GM19372 (cell line): ENCODE results near the gene ARMC7.
"Not testable (repeated sequence)": the region's sequence is repeated elsewhere in the genome, so short reads cannot be mapped to it uniquely, and the experiment has no call there.

ENCODE experiments used
- ATAC-seq: cut with Tn5 transposase; IDR thresholded peaks from one replicate; pipeline ENCODE4 v1.9.1; 2021; ENCODE audit warnings: mild to moderate bottlenecking, low read depth, moderate library complexity; ENCODE audit not compliant: unreplicated experiment

The ARMC7 gene

DNA sequence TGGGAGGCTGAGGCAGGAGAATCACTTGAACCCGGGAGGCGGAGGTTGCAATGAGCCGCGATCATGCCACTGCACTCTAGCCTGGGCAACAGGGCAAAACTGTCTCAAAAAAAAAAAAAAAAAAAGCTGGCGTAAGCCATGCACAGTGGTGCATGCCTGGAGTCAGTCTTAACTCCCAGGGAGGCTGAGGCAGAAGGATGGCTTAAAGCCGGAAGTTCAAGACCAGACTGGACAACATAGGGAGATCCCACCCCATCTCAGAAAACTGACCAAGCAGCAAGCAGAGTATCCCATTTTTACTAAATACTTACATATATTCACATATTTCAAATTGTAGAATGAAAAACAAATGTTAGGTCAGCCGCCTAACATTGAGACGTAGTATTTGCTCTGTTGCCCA lies 17.2 kb downstream of the ARMC7 start:
- no peak for ATAC-seq

- ATAC-seq: not testable (repeated sequence)
These were observed 18.2 kb downstream of the ARMC7 start for GRCh38 chr17:75127936-75128335.

GRCh38 chr17:75128694-75129505 lies 19.1 kb downstream of the ARMC7 start:
- no peak for ATAC-seq

DNA sequence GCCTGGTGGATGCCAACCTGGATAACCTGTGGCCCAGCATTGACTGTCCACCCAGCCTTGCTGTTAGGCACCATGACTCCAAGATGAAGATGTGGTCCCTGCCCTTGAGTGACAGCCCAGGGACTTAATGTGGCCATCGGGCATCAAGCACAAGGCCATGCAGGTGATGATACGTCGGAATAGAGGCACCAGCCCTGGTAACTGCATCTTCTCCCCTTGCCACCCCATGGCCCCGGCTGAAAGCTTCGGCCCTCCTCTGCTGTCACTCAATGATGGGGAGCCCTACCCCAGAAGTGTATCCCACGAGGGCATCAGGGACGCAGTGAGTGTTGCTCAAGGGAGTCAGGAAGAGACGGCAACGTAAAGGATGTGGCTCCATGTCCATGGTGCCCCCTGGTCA lies 19.8 kb downstream of the ARMC7 start:
- no peak for ATAC-seq

GRCh38 chr17:75130059-75130631 lies 20.4 kb downstream of the ARMC7 start:
- no peak for ATAC-seq

DNA sequence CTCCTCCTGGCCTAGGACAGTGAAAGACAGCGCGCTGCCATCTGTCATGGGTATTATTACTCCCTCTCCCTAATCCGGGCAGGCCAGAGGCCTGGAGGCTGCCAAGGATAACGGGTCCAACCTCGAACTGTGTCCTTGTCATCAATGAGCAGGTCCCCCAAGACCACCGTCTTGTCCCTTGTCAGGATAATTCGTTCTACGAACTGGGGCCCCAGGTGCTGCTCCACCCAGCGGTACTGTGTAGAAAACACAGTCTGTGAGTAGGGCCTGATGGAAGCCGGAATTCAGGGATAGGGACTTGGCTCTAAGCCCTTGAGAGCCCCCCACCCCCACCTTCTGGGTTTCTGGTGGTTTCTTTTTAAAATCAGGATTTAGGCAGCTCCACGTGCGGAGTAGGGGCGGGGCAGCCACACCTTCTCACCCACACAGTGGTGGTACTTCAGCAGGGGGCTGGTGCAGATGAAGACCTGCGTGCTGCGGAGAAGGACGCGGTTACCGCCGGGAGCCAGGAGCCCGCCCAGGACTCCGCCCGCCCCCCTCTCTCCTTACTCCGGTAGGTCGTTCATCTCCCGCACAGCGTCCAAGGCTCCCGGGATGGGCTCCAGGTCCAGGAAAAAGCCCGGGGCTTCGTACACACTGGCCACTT lies 21.0 kb downstream of the ARMC7 start:
- no peak for ATAC-seq

DNA sequence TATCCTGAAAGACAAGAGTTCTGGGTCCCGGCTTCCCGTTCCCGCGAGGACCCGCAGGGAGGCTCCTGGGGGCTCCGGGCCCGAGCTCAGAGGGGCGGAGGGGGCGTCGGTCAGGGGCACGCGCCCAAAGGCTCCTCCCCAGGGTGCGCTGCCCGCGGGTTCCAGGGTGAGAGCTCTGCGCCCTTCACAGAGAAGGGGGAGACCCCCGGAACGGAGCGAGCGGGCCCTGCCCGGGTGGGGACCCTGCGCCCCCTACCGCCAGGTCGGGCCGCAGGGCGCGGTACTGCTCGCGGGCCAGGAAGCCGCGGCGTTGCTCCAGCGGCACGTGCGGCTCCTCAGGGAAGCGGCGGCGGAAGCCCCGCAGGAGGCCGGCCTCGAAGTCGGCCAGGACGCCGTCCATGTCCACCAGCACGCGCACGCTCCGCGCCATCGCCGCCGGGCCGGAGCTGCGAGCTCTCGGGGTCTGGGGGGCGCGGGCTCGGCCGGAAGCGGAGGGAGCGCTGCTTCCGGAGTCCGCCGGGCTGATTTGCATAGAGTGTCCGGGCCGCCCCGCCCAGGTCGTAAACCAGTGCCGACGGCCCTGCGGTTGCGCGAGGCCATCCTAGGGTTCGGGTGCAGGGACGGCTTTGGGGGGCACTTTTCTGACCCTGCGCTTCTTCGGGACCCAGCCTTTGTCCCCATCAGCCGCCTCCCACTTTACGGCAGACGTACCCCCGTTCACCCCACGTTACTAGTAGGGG lies 21.7 kb downstream of the ARMC7 start, which contains the start of gene NT5C:
Gene NT5C, minus strand, starts transcription at position 465 of the 740 bp plus-strand sequence. Its CDS starts 35 bp downstream, at position 430.
- peak; percentile 77 for ATAC-seq

DNA sequence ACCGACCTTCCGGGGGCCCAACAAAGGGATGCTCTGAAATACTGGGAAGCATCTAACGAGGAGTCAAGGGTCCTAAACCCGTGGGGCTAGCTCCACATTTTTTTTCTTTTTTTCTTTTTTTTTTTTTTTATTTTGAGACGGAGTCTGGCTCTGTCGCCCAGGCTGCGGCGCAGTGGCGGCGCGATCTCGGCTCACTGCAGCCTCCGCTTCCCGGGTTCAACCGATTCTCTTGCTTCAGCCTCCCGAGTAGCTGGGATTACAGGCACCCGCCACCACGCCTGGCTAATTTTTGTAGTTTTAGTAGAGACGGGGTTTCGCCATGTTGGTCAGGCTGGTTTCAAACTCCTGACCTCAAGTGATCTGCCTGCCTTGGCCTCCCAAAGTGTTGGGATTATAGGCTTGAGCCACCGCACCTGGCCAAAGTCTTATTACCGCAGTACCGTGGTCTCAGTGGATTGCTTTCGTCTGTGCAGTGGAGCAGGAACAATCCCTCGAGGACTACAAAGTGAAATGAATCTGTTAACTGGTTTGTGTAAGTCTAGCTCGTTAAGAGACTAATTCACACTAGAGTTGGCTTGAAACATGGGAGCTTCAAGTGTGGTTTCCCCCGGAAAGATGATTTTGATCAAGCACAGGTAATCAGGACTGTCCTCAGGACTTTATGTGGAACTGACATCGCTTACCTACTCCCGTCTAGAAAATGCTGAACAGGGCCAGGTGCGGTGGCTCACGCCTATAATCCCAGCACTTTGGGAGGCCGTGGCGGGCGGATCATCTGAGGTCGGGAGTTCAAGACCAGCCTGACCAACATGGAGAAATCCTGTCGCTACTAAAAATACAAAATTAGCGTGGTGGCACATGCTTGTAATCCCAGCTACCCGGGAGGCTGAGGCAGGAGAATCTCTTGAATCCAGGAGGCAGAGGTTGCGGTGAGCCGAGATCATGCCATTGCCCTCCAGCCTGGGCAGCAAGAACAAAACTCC lies 22.5 kb downstream of the ARMC7 start:
- ATAC-seq: not testable (repeated sequence)

DNA sequence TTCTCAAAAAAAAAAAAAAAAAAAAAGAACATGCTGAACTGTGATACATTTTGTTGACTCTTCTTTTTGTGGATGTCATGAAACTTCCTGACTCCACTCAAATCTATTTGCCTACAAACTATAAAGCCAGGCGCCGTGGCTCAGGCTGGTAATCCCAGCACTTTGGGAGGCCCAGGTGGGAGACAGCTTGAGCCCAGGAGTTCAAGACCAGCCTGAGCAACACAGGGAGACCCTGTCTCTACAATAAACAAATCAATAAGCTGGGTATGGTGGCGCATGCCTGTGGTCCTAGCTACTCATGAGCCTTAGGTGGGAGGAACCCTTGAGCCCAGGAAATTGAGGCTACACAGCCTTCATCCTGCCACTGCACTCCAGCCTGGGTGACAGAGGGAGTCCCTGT lies 23.2 kb downstream of the ARMC7 start:
- ATAC-seq: no peak

- not testable (repeated sequence) for ATAC-seq
These were observed 24.0 kb downstream of the ARMC7 start for GRCh38 chr17:75133607-75134347.

- ATAC-seq: no peak
These were observed 25.7 kb downstream of the ARMC7 start for GRCh38 chr17:75135452-75135851.

DNA sequence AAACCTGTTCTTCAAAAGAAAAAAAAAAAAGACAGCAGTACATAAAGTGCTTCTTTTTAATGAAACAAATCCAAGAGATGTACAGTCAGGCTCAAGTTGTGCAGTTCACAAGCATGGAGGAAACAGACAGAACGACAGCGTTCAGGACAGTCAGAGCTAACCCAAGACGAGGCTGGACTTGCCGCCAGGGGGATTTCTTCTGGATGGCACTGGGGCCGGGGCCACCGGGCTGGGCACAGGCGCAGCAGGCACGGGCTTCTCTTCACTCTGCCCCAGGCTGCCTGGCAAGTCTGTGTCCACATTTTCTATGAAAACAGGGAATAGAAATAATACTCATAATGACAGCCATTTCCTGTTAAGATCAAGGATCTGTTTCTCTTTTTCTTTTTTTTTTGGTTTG lies 26.2 kb downstream of the ARMC7 start:
- no peak for ATAC-seq

DNA sequence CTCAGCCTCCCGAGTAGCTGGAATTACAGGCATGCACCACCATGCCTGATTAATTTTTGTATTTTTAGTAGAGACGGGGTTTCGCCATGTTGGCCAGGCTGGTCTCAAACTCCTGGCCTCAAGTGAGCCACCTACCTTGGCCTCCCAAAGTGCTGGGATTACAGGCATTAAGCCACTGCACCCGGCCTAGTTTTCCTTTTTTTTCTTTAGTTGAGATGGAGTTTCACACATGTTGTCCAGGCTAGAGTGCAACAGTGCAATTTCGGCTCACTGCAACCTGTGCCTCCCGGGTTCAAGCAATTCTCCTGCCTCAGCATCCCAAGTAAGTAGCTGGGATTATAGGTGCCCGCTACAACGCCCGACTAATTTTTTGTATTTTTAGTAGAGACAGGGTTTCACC lies 28.0 kb downstream of the ARMC7 start:
- not testable (repeated sequence) for ATAC-seq

- ATAC-seq: no peak
These were observed 28.8 kb downstream of the ARMC7 start for GRCh38 chr17:75138519-75138918.

- ATAC-seq: no peak
These were observed 32.6 kb downstream of the ARMC7 start for GRCh38 chr17:75142236-75142971.

GRCh38 chr17:75144816-75145512 lies 35.2 kb downstream of the ARMC7 start:
- ATAC-seq: no peak

- no peak for ATAC-seq
These were observed 36.8 kb downstream of the ARMC7 start for GRCh38 chr17:75146592-75146991.
